A549 (cell line): ENCODE measurements around the gene CYP2D6.

ENCODE experiments used
- CEBPB ChIP-seq, 2 experiments: fragments of >200 bp in 1 of 2; sonication (Bioruptor Twin) in 1 of 2; formaldehyde crosslinking in 1 of 2; IDR thresholded peaks; 2 replicates each; pipeline ENCODE4 v1.6.1; 2012 to 2016
- CHD2 ChIP-seq: fragments of 150-350 bp; IDR thresholded peaks from 2 replicates; pipeline ENCODE4 v1.6.1; 2014; ENCODE audit warnings: low read length; ENCODE audit not compliant: partially characterized antibody
- EP300 ChIP-seq, 2 experiments: fragments of >200 bp; sonication (Bioruptor Twin); formaldehyde crosslinking; IDR thresholded peaks; 2 replicates in 1 of 2; 3 replicates in 1 of 2; pipeline ENCODE4 v1.6.1; 2016 to 2017
- HDAC2 ChIP-seq: fragments of 200-600 bp; sonication (generic); IDR thresholded peaks from 2 replicates; pipeline ENCODE4 v1.6.1; 2016
- KDM1A ChIP-seq: fragments of 200-600 bp; sonication (generic); IDR thresholded peaks from 2 replicates; pipeline ENCODE4 v1.6.1; 2016; ENCODE audit warnings: low read depth, mild to moderate bottlenecking
- NFE2L2 ChIP-seq: fragments of 150-350 bp; conservative IDR thresholded peaks from 2 replicates; pipeline ENCODE4 v1.6.1; 2014; ENCODE audit warnings: low read length
- POLR2A ChIP-seq: IDR thresholded peaks from 2 replicates; pipeline ENCODE4 v1.6.1; 2012; ENCODE audit warnings: mild to moderate bottlenecking, low read length
- RFX5 ChIP-seq: fragments of 450-650 bp; IDR thresholded peaks from 2 replicates; pipeline ENCODE4 v1.7.1; 2014; ENCODE audit warnings: antibody characterized with exemption, mild to moderate bottlenecking, moderate library complexity
- SMC3 ChIP-seq: fragments of >200 bp; sonication (Bioruptor Twin); formaldehyde crosslinking; IDR thresholded peaks from 3 replicates; pipeline ENCODE4 v1.6.1; 2018; ENCODE audit warnings: inconsistent platforms
- TF ChIP-seq, protein P1 (sequence below): fragments of >200 bp; sonication (Bioruptor Twin); formaldehyde crosslinking; IDR thresholded peaks from 3 replicates; pipeline ENCODE4 v1.5.1; 2016
- TF ChIP-seq, protein P2 (sequence below): fragments of 150-350 bp; IDR thresholded peaks from 2 replicates; pipeline ENCODE4 v1.6.1; 2014; ENCODE audit warnings: low read depth, mild to moderate bottlenecking, low read length
- TF ChIP-seq, protein P3 (sequence below): IDR thresholded peaks from 2 replicates; pipeline ENCODE4 v1.6.1; 2012

DNA sequence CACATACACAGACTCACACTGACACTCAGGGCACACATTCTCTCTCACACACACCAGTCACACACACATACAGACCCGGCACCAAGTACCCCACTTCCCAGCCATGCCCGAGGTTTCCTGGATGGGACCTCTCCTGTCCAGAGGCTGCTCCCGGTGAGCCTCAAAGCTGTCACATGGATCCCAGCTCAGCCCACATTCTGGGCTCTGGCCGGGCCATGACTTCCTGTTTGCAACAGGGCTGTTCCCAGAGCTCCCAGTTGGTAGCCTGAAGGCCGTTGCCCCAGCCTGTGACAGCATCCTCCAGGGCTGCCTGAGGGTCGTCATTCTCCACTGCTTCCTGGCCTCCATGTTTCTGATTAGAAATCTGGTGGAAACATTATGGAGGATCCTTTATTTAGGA lies 14.6 kb upstream of the CYP2D6 start:
- no peak for TF ChIP-seq SMC3
- no peak for TF ChIP-seq NFE2L2
- no peak for TF ChIP-seq CEBPB (IDR thresholded peaks at IDR 0.05)
- TF ChIP-seq, protein P1, sequence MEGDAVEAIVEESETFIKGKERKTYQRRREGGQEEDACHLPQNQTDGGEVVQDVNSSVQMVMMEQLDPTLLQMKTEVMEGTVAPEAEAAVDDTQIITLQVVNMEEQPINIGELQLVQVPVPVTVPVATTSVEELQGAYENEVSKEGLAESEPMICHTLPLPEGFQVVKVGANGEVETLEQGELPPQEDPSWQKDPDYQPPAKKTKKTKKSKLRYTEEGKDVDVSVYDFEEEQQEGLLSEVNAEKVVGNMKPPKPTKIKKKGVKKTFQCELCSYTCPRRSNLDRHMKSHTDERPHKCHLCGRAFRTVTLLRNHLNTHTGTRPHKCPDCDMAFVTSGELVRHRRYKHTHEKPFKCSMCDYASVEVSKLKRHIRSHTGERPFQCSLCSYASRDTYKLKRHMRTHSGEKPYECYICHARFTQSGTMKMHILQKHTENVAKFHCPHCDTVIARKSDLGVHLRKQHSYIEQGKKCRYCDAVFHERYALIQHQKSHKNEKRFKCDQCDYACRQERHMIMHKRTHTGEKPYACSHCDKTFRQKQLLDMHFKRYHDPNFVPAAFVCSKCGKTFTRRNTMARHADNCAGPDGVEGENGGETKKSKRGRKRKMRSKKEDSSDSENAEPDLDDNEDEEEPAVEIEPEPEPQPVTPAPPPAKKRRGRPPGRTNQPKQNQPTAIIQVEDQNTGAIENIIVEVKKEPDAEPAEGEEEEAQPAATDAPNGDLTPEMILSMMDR = no peak
- TF ChIP-seq HDAC2 = no peak
- TF ChIP-seq, protein P2, sequence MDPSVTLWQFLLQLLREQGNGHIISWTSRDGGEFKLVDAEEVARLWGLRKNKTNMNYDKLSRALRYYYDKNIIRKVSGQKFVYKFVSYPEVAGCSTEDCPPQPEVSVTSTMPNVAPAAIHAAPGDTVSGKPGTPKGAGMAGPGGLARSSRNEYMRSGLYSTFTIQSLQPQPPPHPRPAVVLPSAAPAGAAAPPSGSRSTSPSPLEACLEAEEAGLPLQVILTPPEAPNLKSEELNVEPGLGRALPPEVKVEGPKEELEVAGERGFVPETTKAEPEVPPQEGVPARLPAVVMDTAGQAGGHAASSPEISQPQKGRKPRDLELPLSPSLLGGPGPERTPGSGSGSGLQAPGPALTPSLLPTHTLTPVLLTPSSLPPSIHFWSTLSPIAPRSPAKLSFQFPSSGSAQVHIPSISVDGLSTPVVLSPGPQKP = no peak
- TF ChIP-seq CHD2 = no peak
- no peak for TF ChIP-seq EP300 (IDR thresholded peaks at IDR 0.05)
- no peak for TF ChIP-seq POLR2A
- TF ChIP-seq, protein P3, sequence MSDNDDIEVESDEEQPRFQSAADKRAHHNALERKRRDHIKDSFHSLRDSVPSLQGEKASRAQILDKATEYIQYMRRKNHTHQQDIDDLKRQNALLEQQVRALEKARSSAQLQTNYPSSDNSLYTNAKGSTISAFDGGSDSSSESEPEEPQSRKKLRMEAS = no peak
- TF ChIP-seq RFX5 = no peak
- no peak for TF ChIP-seq KDM1A
